Left renal pelvis (tissue), 4 donors: Measurements from ENCODE around the gene ZNF688. TPM values are rescaled to one million over a fixed set of nuclear protein-coding genes. Genes with fewer than 3 reads are reported as not detected.

Experiments
- DNase-seq, 4 donors: peaks; one replicate each; pipeline ENCODE4 v3.0.0-alpha.2; 2013; ENCODE audit warnings: low read depth in 4 of 4, low spot score in 3 of 4
- polyA plus RNA-seq, 4 donors: library from polyadenylated mRNA; unstranded; fragments of 120-200 nt; gene quantifications; one replicate each; pipeline ENCODE4 v1.2.1, GENCODE V29; 2013; ENCODE audit not compliant: insufficient read length in 4 of 4

ZNF688 gene
- polyA plus RNA-seq, 4 donors = 10.5 to 17.5 (median 13.3) TPM

DNA sequence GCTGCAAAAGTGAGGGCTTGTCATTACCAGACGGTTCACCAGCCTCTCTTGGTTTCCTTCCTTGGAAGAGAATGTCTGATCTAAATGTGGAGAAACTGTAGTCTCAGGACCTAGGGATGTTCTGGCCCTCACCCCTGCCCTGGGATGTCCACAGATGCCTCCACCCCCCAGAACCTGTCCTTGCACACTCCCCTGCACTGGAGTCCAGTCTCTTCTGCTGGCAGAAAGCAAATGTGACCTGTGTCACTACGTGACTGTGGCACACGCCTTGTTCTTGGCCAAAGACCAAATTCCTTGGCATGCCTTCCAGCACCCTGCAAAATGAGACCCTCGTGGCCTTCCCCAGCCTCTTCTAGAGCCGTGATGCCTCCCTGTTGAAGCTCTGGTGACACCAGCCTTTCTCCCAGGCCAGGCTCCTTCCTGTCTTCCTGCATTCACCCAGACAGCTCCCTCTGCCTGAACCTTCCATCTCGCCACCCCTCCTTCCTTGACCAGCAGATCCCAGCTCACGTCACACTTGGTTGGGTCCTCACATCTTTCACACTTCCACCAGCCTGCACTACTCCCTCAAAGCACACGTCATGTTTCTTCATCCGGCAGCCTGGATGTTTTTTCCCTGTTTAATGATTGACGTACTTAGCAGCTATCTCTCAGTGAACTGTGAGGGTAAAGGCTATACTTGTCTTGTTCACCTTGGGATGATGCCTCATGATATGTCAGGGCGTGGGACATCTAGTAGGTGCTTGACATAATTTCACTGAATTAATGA is 49.5 kb downstream of the ZNF688 start:
- no peak for DNase-seq

DNA sequence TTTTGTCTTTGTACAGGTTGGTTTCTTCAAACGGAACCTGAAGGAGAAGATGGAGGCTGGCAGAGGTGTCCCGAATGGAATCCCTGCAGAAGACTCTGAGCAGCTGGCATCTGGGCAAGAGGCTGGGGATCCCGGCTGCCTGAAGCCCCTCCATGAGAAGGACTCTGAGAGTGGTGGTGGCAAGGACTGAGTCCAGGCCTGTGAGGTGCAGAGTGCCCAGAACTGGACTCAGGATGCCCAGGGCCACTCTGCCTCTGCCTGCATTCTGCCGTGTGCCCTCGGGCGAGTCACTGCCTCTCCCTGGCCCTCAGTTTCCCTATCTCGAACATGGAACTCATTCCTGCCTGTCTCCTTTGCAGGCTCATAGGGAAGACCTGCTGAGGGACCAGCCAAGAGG is 50.0 kb downstream of the ZNF688 start:
- DNase-seq = no peak

Other genes starting within 250 kb of the ZNF688 start
- gene CD2BP2, start 216.4 kb downstream of the ZNF688 start, polyA plus RNA-seq = 10 to 100 TPM; 42.1 to 56.7 (median 55.7) TPM
- gene TBC1D10B, start 201.2 kb downstream of the ZNF688 start, polyA plus RNA-seq = 10 to 100 TPM; 28.2 to 44.1 (median 34.2) TPM
- gene MYL11, start 196.9 kb downstream of the ZNF688 start, polyA plus RNA-seq = 1 to 10 TPM in 3 of 4 donors, not detected in 1; 1.2 to 1.4 (median 1.2) TPM
- 1 to 10 TPM; 1.3 to 4.0 (median 2.1) TPM for gene SEPTIN1, start 189.2 kb downstream of the ZNF688 start, polyA plus RNA-seq
- gene ZNF48, start 176.3 kb downstream of the ZNF688 start, polyA plus RNA-seq = 10 to 100 TPM; 10.1 to 15.4 (median 13.1) TPM
- gene ZNF771, start 164.1 kb downstream of the ZNF688 start, polyA plus RNA-seq = 10 to 100 TPM in 1 of 4 donors, 1 to 10 TPM in 3; 4.6 to 10.0 (median 5.2) TPM
- 10 to 100 TPM; 31.4 to 50.4 (median 41.3) TPM for gene DCTPP1, start 141.7 kb downstream of the ZNF688 start, polyA plus RNA-seq
- gene SEPHS2, start 125.8 kb downstream of the ZNF688 start, polyA plus RNA-seq = 10 to 100 TPM; 31.6 to 94.3 (median 89.1) TPM
- gene ITGAL, start 99.0 kb downstream of the ZNF688 start, polyA plus RNA-seq = 1 to 10 TPM; 1.4 to 2.5 (median 2.1) TPM
- 10 to 100 TPM; 36.0 to 69.0 (median 50.0) TPM for gene ZNF768, start 45.1 kb downstream of the ZNF688 start, polyA plus RNA-seq
- gene ZNF747, start 36.9 kb downstream of the ZNF688 start, polyA plus RNA-seq = 10 to 100 TPM in 3 of 4 donors, 1 to 10 TPM in 1; 8.8 to 10.6 (median 10.5) TPM
- gene ZNF764, start 13.3 kb downstream of the ZNF688 start, polyA plus RNA-seq = 10 to 100 TPM; 10.2 to 15.4 (median 11.6) TPM
- 10 to 100 TPM; 16.8 to 31.6 (median 19.6) TPM for gene ZNF785, start 14.0 kb upstream of the ZNF688 start, polyA plus RNA-seq
- 10 to 100 TPM; 10.6 to 14.6 (median 13.2) TPM for gene ZNF689, start 38.7 kb upstream of the ZNF688 start, polyA plus RNA-seq
- 10 to 100 TPM; 32.8 to 54.7 (median 44.2) TPM for gene PRR14, start 79.2 kb upstream of the ZNF688 start, polyA plus RNA-seq
- gene FBRS, start 86.7 kb upstream of the ZNF688 start, polyA plus RNA-seq = 10 to 100 TPM; 45.4 to 85.1 (median 52.8) TPM
- 10 to 100 TPM; 27.7 to 44.9 (median 33.2) TPM for gene SRCAP, start 127.5 kb upstream of the ZNF688 start, polyA plus RNA-seq
- 10 to 100 TPM; 19.4 to 44.5 (median 26.0) TPM for gene PHKG2, start 176.7 kb upstream of the ZNF688 start, polyA plus RNA-seq
- 10 to 100 TPM in 1 of 4 donors, 1 to 10 TPM in 3; 2.2 to 12.2 (median 8.5) TPM for gene CFAP119, start 190.3 kb upstream of the ZNF688 start, polyA plus RNA-seq
- gene RNF40, start 190.6 kb upstream of the ZNF688 start, polyA plus RNA-seq = 100 to 1,000 TPM; 108 to 129 (median 121) TPM
- gene ZNF629, start 215.5 kb upstream of the ZNF688 start, polyA plus RNA-seq = 10 to 100 TPM; 20.2 to 27.7 (median 27.0) TPM